Measurements from ENCODE around the gene TRIM44.

The TRIM44 gene

DNA sequence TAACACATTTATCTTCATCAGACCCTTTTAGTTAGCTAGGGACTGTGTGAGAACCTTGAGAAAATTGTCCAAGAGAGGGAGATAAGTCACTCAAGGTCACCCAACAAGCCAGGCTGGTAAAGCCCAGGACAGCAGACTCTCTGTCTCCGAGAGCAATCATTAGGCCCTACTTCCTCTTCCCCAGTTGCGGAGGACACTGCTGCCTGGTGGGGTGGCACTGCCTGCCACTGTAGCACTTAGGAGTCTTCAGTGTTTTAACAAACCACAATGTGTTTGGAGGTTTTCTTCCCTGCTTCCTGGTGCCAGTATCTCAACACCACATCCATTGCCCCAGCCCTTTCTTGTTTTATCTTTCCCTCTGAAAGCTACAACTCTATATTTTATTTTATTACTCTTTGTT, 149.2 kb downstream of the TRIM44 start:
- Histone ChIP-seq H3K9me3 (ENCODE audit: control insufficient read depth, insufficient read depth, low read length) (no peaks in the 10 kb centered on the region), H4K20me1 (ENCODE audit: control insufficient read depth, insufficient read depth, low read depth, low read length) (no peaks in the 10 kb centered on the region), H3K4me3 (ENCODE audit: low read length) (no peak overlapping the region), H3K27ac (ENCODE audit: low read depth, low read length) (no peak overlapping the region), H3F3A (ENCODE audit: control insufficient read depth, insufficient read depth) (no peaks in the 10 kb centered on the region), H3K4me2 (ENCODE audit: low read length) (no peak overlapping the region), H3K79me2 (ENCODE audit: control insufficient read depth, low read length) (no peaks in the 10 kb centered on the region), H3K36me3 (ENCODE audit: control insufficient read depth, low read length) (no peaks in the 10 kb centered on the region), H3K9me2 (replicated peaks; ENCODE audit: control insufficient read depth, low read length) (no peaks in the 10 kb centered on the region), H3K27me3 (ENCODE audit: control insufficient read depth, low read length) (no peaks in the 10 kb centered on the region), H3K4me1 (ENCODE audit: control insufficient read depth, low read length) (no peaks in the 10 kb centered on the region)
- no peak for TF ChIP-seq EZH2phosphoT487 (IDR thresholded peaks at IDR 0.05; ENCODE audit: borderline replicate concordance, low read length)
- TF ChIP-seq, protein P1, sequence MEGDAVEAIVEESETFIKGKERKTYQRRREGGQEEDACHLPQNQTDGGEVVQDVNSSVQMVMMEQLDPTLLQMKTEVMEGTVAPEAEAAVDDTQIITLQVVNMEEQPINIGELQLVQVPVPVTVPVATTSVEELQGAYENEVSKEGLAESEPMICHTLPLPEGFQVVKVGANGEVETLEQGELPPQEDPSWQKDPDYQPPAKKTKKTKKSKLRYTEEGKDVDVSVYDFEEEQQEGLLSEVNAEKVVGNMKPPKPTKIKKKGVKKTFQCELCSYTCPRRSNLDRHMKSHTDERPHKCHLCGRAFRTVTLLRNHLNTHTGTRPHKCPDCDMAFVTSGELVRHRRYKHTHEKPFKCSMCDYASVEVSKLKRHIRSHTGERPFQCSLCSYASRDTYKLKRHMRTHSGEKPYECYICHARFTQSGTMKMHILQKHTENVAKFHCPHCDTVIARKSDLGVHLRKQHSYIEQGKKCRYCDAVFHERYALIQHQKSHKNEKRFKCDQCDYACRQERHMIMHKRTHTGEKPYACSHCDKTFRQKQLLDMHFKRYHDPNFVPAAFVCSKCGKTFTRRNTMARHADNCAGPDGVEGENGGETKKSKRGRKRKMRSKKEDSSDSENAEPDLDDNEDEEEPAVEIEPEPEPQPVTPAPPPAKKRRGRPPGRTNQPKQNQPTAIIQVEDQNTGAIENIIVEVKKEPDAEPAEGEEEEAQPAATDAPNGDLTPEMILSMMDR (IDR thresholded peaks at IDR 0.05; ENCODE audit: low read depth, low read length, poor library complexity, severe bottlenecking), result no peak

DNA sequence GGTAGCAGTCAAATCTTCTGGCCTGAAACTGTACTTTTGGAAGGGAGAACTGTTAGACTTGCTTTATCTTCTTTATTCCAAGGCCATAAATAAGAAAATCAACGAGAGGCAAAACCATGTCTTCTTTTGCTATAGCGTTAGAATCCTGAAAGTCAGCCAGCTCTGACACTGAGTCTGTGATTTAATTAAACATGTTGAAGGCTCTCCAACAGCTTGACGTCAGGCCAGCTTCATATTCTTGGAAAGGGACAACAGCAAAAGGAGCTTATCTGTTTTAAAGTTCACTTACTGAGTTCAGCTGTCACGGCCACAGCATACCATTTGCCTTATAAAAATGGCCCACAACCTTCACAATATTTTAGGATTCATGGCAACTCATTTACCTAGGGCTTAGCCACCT, 150.3 kb downstream of the TRIM44 start:
- H3K79me2 ChIP-seq (ENCODE audit: control insufficient read depth, low read length), result no peaks in the 10 kb centered on the region

DNA sequence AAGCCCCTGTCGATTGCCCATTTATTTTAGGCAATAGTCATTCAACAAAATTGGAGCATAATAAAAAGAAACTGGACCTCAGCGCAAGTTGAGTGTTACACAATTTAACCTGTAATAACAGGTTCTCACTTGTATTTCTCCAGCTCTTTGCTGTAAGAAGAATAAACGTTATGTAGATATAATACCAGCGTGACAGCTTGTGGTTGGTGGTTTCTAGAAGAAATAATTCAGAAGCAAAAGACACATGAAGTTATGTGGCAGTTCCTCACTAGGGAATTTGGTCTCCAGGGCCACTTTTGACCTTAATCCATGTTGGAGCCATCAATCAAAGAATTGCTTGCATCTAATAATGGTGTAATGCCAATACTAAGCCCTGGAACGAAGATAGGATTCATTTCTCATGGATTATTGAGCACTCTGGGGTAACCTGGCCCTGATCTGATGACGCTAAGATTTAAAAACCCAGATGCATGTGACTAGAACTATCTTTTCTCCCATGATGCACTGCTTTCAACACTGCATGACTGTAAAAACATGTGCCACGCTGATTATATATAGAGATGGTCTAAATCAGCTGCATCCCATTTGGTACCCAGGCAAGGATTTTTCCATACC, 151.6 kb downstream of the TRIM44 start:
- H3K36me3 ChIP-seq (ENCODE audit: control insufficient read depth, low read length), result no peaks in the 10 kb centered on the region
- no peaks in the 10 kb centered on the region for H3K27me3 ChIP-seq (ENCODE audit: control insufficient read depth, low read length)
- H3K4me3 ChIP-seq (ENCODE audit: low read length), result no peak overlapping the region
- H3K4me1 ChIP-seq (ENCODE audit: control insufficient read depth, low read length), result no peaks in the 10 kb centered on the region
- no peaks in the 10 kb centered on the region for H3F3A ChIP-seq (ENCODE audit: control insufficient read depth, insufficient read depth)
- H4K20me1 ChIP-seq (ENCODE audit: control insufficient read depth, insufficient read depth, low read depth, low read length), result no peaks in the 10 kb centered on the region
- no peak overlapping the region for H3K27ac ChIP-seq (ENCODE audit: low read depth, low read length)
- H3K79me2 ChIP-seq (ENCODE audit: control insufficient read depth, low read length), result no peaks in the 10 kb centered on the region
- no peaks in the 10 kb centered on the region for H3K9me3 ChIP-seq (ENCODE audit: control insufficient read depth, insufficient read depth, low read length)
- H3K4me2 ChIP-seq (ENCODE audit: low read length), result no peak overlapping the region
- no peaks in the 10 kb centered on the region for H3K9me2 ChIP-seq (replicated peaks; ENCODE audit: control insufficient read depth, low read length)
- no peak for TF ChIP-seq EZH2phosphoT487 (IDR thresholded peaks at IDR 0.05; ENCODE audit: borderline replicate concordance, low read length)
- TF ChIP-seq, protein P1 (IDR thresholded peaks at IDR 0.05; ENCODE audit: low read depth, low read length, poor library complexity, severe bottlenecking), result no peak

More for the DNA sequence above, 150.3 kb downstream of the TRIM44 start:
- Histone ChIP-seq H3K4me3 (ENCODE audit: low read length) (no peak overlapping the region), H3K9me2 (replicated peaks; ENCODE audit: control insufficient read depth, low read length) (no peaks in the 10 kb centered on the region), H3K27ac (ENCODE audit: low read depth, low read length) (no peak overlapping the region), H3K36me3 (ENCODE audit: control insufficient read depth, low read length) (no peaks in the 10 kb centered on the region), H4K20me1 (ENCODE audit: control insufficient read depth, insufficient read depth, low read depth, low read length) (no peaks in the 10 kb centered on the region), H3K4me2 (ENCODE audit: low read length) (no peak overlapping the region), H3K9me3 (ENCODE audit: control insufficient read depth, insufficient read depth, low read length) (no peaks in the 10 kb centered on the region), H3K27me3 (ENCODE audit: control insufficient read depth, low read length) (no peaks in the 10 kb centered on the region), H3F3A (ENCODE audit: control insufficient read depth, insufficient read depth) (no peaks in the 10 kb centered on the region), H3K4me1 (ENCODE audit: control insufficient read depth, low read length) (no peaks in the 10 kb centered on the region)
- TF ChIP-seq EZH2phosphoT487 (IDR thresholded peaks at IDR 0.05; ENCODE audit: borderline replicate concordance, low read length), result no peak
- TF ChIP-seq, protein P1 (IDR thresholded peaks at IDR 0.05; ENCODE audit: low read depth, low read length, poor library complexity, severe bottlenecking), result no peak
